Astrocyte (in vitro differentiated cells and primary cell): ENCODE data around the gene TOB2.

Source experiments
- EZH2 ChIP-seq: IDR thresholded peaks from 2 replicates; pipeline ENCODE4 v1.6.1; 2012; ENCODE audit warnings: mild to moderate bottlenecking, low read length, inconsistent platforms; ENCODE audit not compliant: insufficient read depth
- TF ChIP-seq, protein P1 (sequence below): IDR thresholded peaks from 2 replicates; pipeline ENCODE4 v1.5.1; 2011; ENCODE audit warnings: low read depth, mild to moderate bottlenecking, inconsistent platforms, low read length, moderate library complexity; ENCODE audit not compliant: insufficient read depth

- TF ChIP-seq, protein P1, sequence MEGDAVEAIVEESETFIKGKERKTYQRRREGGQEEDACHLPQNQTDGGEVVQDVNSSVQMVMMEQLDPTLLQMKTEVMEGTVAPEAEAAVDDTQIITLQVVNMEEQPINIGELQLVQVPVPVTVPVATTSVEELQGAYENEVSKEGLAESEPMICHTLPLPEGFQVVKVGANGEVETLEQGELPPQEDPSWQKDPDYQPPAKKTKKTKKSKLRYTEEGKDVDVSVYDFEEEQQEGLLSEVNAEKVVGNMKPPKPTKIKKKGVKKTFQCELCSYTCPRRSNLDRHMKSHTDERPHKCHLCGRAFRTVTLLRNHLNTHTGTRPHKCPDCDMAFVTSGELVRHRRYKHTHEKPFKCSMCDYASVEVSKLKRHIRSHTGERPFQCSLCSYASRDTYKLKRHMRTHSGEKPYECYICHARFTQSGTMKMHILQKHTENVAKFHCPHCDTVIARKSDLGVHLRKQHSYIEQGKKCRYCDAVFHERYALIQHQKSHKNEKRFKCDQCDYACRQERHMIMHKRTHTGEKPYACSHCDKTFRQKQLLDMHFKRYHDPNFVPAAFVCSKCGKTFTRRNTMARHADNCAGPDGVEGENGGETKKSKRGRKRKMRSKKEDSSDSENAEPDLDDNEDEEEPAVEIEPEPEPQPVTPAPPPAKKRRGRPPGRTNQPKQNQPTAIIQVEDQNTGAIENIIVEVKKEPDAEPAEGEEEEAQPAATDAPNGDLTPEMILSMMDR = no peak
- no peak for TF ChIP-seq EZH2
These were observed 40.2 kb downstream of the TOB2 start for GRCh38 chr22:41406410-41406809.
